ENCODE results near the gene PYGM. TPM values are rescaled to one million over a fixed set of nuclear protein-coding genes. Genes with fewer than 3 reads are reported as not detected.

The PYGM gene
- total and polyA plus RNA-seq, 2 of the 13 experiments (the other 11 are each of a cell fraction or from before 2014, with no cell fraction given) = 0.11 to 0.12 TPM

- TF ChIP-seq KLF9 (CRISPR knock-in tag; IDR thresholded peaks at IDR 0.05; ENCODE audit: low read depth) = no peak
- no peak for TF ChIP-seq IRF1 (CRISPR knock-in tag; IDR thresholded peaks at IDR 0.05; ENCODE audit: low read depth)
- TF ChIP-seq SNAPC2 (CRISPR knock-in tag; IDR thresholded peaks at IDR 0.05) = no peak
- no peak for TF ChIP-seq TRAFD1 (CRISPR knock-in tag; IDR thresholded peaks at IDR 0.05; ENCODE audit: borderline replicate concordance)
- TF ChIP-seq ZNF512B (CRISPR knock-in tag; IDR thresholded peaks at IDR 0.05; ENCODE audit: borderline replicate concordance) = no peak
- no peak for TF ChIP-seq NFYB (CRISPR knock-in tag; IDR thresholded peaks at IDR 0.05)
- no peak for TF ChIP-seq ATM (IDR thresholded peaks at IDR 0.05; ENCODE audit: borderline replicate concordance)
- no peak for TF ChIP-seq KDM3A (CRISPR knock-in tag; IDR thresholded peaks at IDR 0.05; ENCODE audit: low read depth)
- no peak for TF ChIP-seq ZFP1 (CRISPR knock-in tag; IDR thresholded peaks at IDR 0.05)
- no peak for TF ChIP-seq DR1 (CRISPR knock-in tag; IDR thresholded peaks at IDR 0.05)
- TF ChIP-seq BRCA1 (CRISPR knock-in tag; IDR thresholded peaks at IDR 0.05) = no peak
- no peak for TF ChIP-seq NFE2L2 (IDR thresholded peaks at IDR 0.05; ENCODE audit: low read length)
- TF ChIP-seq ZNF883 (CRISPR knock-in tag; IDR thresholded peaks at IDR 0.05; ENCODE audit: not compliant biosample characterization) = no peak
- no peak for TF ChIP-seq MATR3 (CRISPR knock-in tag; IDR thresholded peaks at IDR 0.05)
- no peak; the same call in 1 of the 2 replicates for TF ChIP-seq SMC3 (IDR thresholded peaks at IDR 0.05; ENCODE audit: low read length)
- TF ChIP-seq ZNF124 (CRISPR knock-in tag; IDR thresholded peaks at IDR 0.05) = no peak
- no peak for TF ChIP-seq ATRX (CRISPR knock-in tag; IDR thresholded peaks at IDR 0.05; ENCODE audit: borderline replicate concordance)
- TF ChIP-seq ZNF768 (CRISPR knock-in tag; IDR thresholded peaks at IDR 0.05) = peak; percentile 33
- 0 out of 2 replicates have a peak, but pooled peaks have one; percentile 14 for TF ChIP-seq TAF1 (CRISPR knock-in tag; IDR thresholded peaks at IDR 0.05)
- no peak for TF ChIP-seq FOXM1 (CRISPR knock-in tag; IDR thresholded peaks at IDR 0.05)
- no peak for TF ChIP-seq XRCC5 (optimal IDR thresholded peaks at IDR 0.05; ENCODE audit: low read length)
- TF ChIP-seq ZNF841 (CRISPR knock-in tag; IDR thresholded peaks at IDR 0.05; ENCODE audit: borderline replicate concordance) = no peak
- TF ChIP-seq ZNF335 (CRISPR knock-in tag; IDR thresholded peaks at IDR 0.05) = no peak
- TF ChIP-seq ZNF17 (CRISPR knock-in tag; IDR thresholded peaks at IDR 0.05) = no peak
- no peak for TF ChIP-seq KLF13 (CRISPR knock-in tag; IDR thresholded peaks at IDR 0.05)
- TF ChIP-seq SKIL (CRISPR knock-in tag; IDR thresholded peaks at IDR 0.05; ENCODE audit: borderline replicate concordance) = no peak
Observed at GRCh38 chr11:64742889-64743590, 16.7 kb downstream of the PYGM start (continued).

Data from HepG2 (cell line).